WTC11 (cell line): ENCODE results near the gene SLC30A9. TPM values are rescaled to one million over a fixed set of nuclear protein-coding genes. Genes with fewer than 3 reads are reported as not detected.

Experiments
- ATAC-seq: fragments of 200-7000 bp; cut with Tn5 transposase; 2 replicates; pipeline ENCODE4 v1.10.0; 2021; ENCODE audit warnings: mild to moderate bottlenecking, moderate library complexity
- CTCF ChIA-PET: fragments of 300-600 bp; sonication (Branson Sonifier 250); formaldehyde crosslinking; loops from one replicate; lab custom pipeline; 2021; ENCODE audit warnings: antibody characterized with exemption; lab: Charles Lee
- POLR2A ChIA-PET: fragments of 350-600 bp; sonication (Branson Sonifier 250); formaldehyde crosslinking; loops from one replicate; lab custom pipeline; 2021; ENCODE audit warnings: antibody characterized with exemption; lab: Charles Lee
- DNase-seq: peaks from one replicate; pipeline ENCODE4 v3.0.0; 2021; ENCODE audit warnings: low spot score
- H3K27ac Mint-ChIP-seq: 2 replicates; pipeline ENCODE4 v1.8.0; 2021; ENCODE audit warnings: mixed read lengths
- H3K27me3 Mint-ChIP-seq: 2 replicates; pipeline ENCODE4 v1.8.0; 2021; ENCODE audit warnings: low read depth, mild to moderate bottlenecking, moderate library complexity, mixed read lengths
- H3K36me3 Mint-ChIP-seq: 2 replicates; pipeline ENCODE4 v1.8.0; 2021; ENCODE audit warnings: mixed read lengths
- H3K4me1 Mint-ChIP-seq: 2 replicates; pipeline ENCODE4 v1.8.0; 2022; ENCODE audit warnings: mixed read lengths
- H3K4me3 Mint-ChIP-seq: 2 replicates; pipeline ENCODE4 v1.8.0; 2021; ENCODE audit warnings: mild to moderate bottlenecking, moderate library complexity, mixed read lengths
- H3K9me3 Mint-ChIP-seq: 2 replicates; pipeline ENCODE4 v1.8.0; 2021; ENCODE audit warnings: mixed read lengths
- AFF4 ChIP-seq: sonication (generic); formaldehyde crosslinking; IDR thresholded peaks from 2 replicates; pipeline ENCODE4 v1.8.1; 2023; ENCODE audit warnings: mild to moderate bottlenecking, missing genetic modification reagents, borderline replicate concordance
- E2F5 ChIP-seq: sonication (generic); formaldehyde crosslinking; IDR thresholded peaks from 2 replicates; pipeline ENCODE4 v1.8.1; 2022; ENCODE audit warnings: mild to moderate bottlenecking, moderate library complexity, missing genetic modification reagents
- ERG ChIP-seq: fragments of 250-450 bp; sonication (Bioruptor Pico); IDR thresholded peaks from 2 replicates; pipeline ENCODE4 v1.8.0; 2021; ENCODE audit warnings: mild to moderate bottlenecking
- FOXP4 ChIP-seq: sonication (generic); formaldehyde crosslinking; IDR thresholded peaks from 2 replicates; pipeline ENCODE4 v1.8.0; 2022; ENCODE audit warnings: mild to moderate bottlenecking, missing genetic modification reagents
- GRHL2 ChIP-seq: fragments of 250-450 bp; sonication (Bioruptor Pico); IDR thresholded peaks from 2 replicates; pipeline ENCODE4 v1.8.0; 2022; ENCODE audit warnings: mild to moderate bottlenecking, moderate library complexity; ENCODE audit not compliant: insufficient replicate concordance, severe bottlenecking
- HMGA2 ChIP-seq: fragments of 250-450 bp; sonication (Bioruptor Pico); IDR thresholded peaks from 2 replicates; pipeline ENCODE4 v1.4.0; 2021; ENCODE audit warnings: mild to moderate bottlenecking, moderate library complexity
- MLX ChIP-seq: sonication (generic); formaldehyde crosslinking; IDR thresholded peaks from 2 replicates; pipeline ENCODE4 v1.8.1; 2023; ENCODE audit warnings: mild to moderate bottlenecking, missing genetic modification reagents, moderate library complexity
- NR2C2 ChIP-seq: sonication (generic); formaldehyde crosslinking; IDR thresholded peaks from 2 replicates; pipeline ENCODE4 v1.8.0; 2022; ENCODE audit warnings: mild to moderate bottlenecking, missing genetic modification reagents
- NR3C1 ChIP-seq: sonication (generic); formaldehyde crosslinking; conservative IDR thresholded peaks from 2 replicates; pipeline ENCODE4 v1.8.1; 2023; ENCODE audit warnings: low read depth, mild to moderate bottlenecking, missing genetic modification reagents
- PREB ChIP-seq: sonication (generic); formaldehyde crosslinking; IDR thresholded peaks from 2 replicates; pipeline ENCODE4 v1.8.1; 2022; ENCODE audit warnings: mild to moderate bottlenecking, missing genetic modification reagents, moderate library complexity, borderline replicate concordance
- RORB ChIP-seq: fragments of 250-450 bp; sonication (Bioruptor Pico); IDR thresholded peaks from 2 replicates; pipeline ENCODE4 v1.9.0; 2021; ENCODE audit warnings: mild to moderate bottlenecking
- SMAD3 ChIP-seq: sonication (generic); formaldehyde crosslinking; IDR thresholded peaks from 2 replicates; pipeline ENCODE4 v1.8.0; 2022; ENCODE audit warnings: missing genetic modification reagents, mild to moderate bottlenecking, borderline replicate concordance
- ZBTB21 ChIP-seq: sonication (generic); formaldehyde crosslinking; IDR thresholded peaks from 2 replicates; pipeline ENCODE4 v1.8.1; 2023; ENCODE audit warnings: mild to moderate bottlenecking, missing genetic modification reagents, borderline replicate concordance
- ZBTB43 ChIP-seq: sonication (generic); formaldehyde crosslinking; IDR thresholded peaks from 2 replicates; pipeline ENCODE4 v1.8.1; 2023; ENCODE audit warnings: mild to moderate bottlenecking, missing genetic modification reagents
- ZNF138 ChIP-seq: sonication (generic); formaldehyde crosslinking; conservative IDR thresholded peaks from 2 replicates; pipeline ENCODE4 v1.8.1; 2022; ENCODE audit warnings: mild to moderate bottlenecking, moderate library complexity, missing genetic modification reagents
- ZNF317 ChIP-seq: sonication (generic); formaldehyde crosslinking; IDR thresholded peaks from 2 replicates; pipeline ENCODE4 v1.8.1; 2023; ENCODE audit warnings: low read depth, mild to moderate bottlenecking, moderate library complexity, missing genetic modification reagents, borderline replicate concordance
- ZNF396 ChIP-seq: fragments of 250-450 bp; sonication (Bioruptor Pico); IDR thresholded peaks from 2 replicates; pipeline ENCODE4 v1.8.0; 2021; ENCODE audit warnings: mild to moderate bottlenecking, moderate library complexity, borderline replicate concordance
- ZNF423 ChIP-seq: fragments of 250-450 bp; sonication (Bioruptor Pico); IDR thresholded peaks from 2 replicates; pipeline ENCODE4 v2.1.2; 2022; ENCODE audit warnings: mild to moderate bottlenecking, moderate library complexity
- ZNF532 ChIP-seq: fragments of 250-450 bp; sonication (Bioruptor Pico); IDR thresholded peaks from 2 replicates; pipeline ENCODE4 v1.9.0; 2021; ENCODE audit warnings: mild to moderate bottlenecking, borderline replicate concordance
- ZNF671 ChIP-seq: fragments of 250-450 bp; sonication (Bioruptor Pico); IDR thresholded peaks from 2 replicates; pipeline ENCODE4 v1.8.0; 2021; ENCODE audit warnings: mild to moderate bottlenecking
- total RNA-seq: library from RNA; stranded (reverse); gene quantifications from 3 replicates; pipeline ENCODE4 v1.2.3, GENCODE V29; 2021

Gene SLC30A9
- total RNA-seq, 1 experiment from 2014 or later = 70.1 TPM

- Mint-ChIP-seq H3K27ac (no peak overlapping the region), H3K27me3 (no peaks in the 10 kb centered on the region), H3K4me3 (no peak overlapping the region), H3K9me3 (no peaks in the 10 kb centered on the region), H3K36me3 (peaks cover 57% of the 10 kb centered on the region), H3K4me1 (no peaks in the 10 kb centered on the region)
- ATAC-seq (no peak), DNase-seq (no peak)
- ChIA-PET POLR2A (no interaction called here), CTCF (interaction anchor here (0.6 kb wide), 1 partner anchor 223 kb away, joined by 5 read pairs; no protein-coding TSS in a partner anchor)
- no peak for TF ChIP-seq HMGA2
- TF ChIP-seq E2F5 = no peak
- no peak for TF ChIP-seq ZBTB21
- no peak for TF ChIP-seq ZNF423
- no peak for TF ChIP-seq RORB
- TF ChIP-seq MLX (CRISPR knock-in tag) = no peak
- TF ChIP-seq ERG (CRISPR knock-in tag) = no peak
- no peak for TF ChIP-seq ZNF317 (CRISPR knock-in tag)
- TF ChIP-seq FOXP4 (CRISPR knock-in tag) = no peak
- TF ChIP-seq NR3C1 (CRISPR knock-in tag) = no peak
- no peak for TF ChIP-seq NR2C2
- no peak for TF ChIP-seq AFF4 (CRISPR knock-in tag)
- no peak for TF ChIP-seq ZNF532 (CRISPR knock-in tag)
- TF ChIP-seq PREB = no peak
- TF ChIP-seq ZNF671 (CRISPR knock-in tag) = no peak
- TF ChIP-seq ZNF138 (CRISPR knock-in tag) = no peak
- no peak for TF ChIP-seq ZBTB43 (CRISPR knock-in tag)
- no peak for TF ChIP-seq GRHL2
- no peak for TF ChIP-seq SMAD3
- no peak for TF ChIP-seq ZNF396 (CRISPR knock-in tag)
Measured at GRCh38 chr4:41949531-41949930, 40.8 kb upstream of the SLC30A9 start.
